Measurements from ENCODE around the gene SSR1. TPM values are rescaled to one million over a fixed set of nuclear protein-coding genes. Genes with fewer than 3 reads are reported as not detected.

The SSR1 gene
- total and polyA plus RNA-seq, 9 of the 15 experiments (the other 6 are each of a cell fraction or from before 2014, with no cell fraction given), result 87.7 to 220 (median 144) TPM

DNA sequence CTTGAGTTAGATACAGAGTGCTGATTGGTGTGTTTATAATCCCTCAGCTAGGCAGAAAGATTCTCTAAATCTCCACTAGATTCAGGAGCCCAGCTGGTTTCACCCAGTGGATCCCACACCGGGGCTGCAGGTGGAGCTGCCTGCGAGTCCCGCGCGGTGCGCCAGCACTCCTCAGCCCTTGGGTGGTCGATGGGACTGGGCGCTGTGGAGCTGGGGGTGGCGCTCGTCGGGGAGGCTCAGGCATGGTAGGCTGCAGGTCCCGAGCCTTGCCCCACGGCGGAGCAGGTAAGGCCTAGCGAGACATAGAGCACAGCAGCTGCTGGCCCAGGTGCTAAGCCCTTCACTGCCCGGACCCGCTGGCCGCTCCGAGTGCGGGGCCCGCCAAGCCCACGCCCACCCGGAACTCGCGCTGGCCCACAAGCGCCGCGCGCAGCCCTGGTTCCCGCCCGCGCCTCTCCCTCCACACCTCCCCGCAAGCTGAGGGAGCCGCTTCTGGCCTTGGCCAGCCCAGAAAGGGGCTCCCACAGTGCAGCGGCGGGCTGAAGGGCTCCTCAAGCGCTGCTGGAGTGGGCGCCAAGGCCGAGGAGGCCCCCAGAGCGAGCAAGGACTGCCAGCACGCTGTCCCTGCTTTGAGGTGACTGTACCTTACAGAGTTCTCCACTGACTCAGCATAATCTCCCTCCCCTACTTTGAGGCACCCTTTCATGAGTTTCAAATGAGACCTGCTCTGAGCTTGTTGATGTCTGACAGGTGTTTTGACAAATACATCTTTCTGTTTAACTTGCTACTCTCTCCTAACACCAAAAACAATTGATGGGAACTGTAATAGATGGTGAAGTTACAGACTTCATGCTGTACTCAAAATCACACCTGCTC, 3.9 kb upstream of the SSR1 start:
- FAIRE-seq, result no peak

More for the DNA sequence above, 3.9 kb upstream of the SSR1 start:
- in situ Hi-C loops (cut with MboI) (no loop called here), intact Hi-C loops (cut with micrococcal nuclease) (no loop called here)
- Histone ChIP-seq H3K4me1 (replicated peaks in 1 of 2; ENCODE audit: control insufficient read depth in 2 of 2, insufficient read depth in 2 of 2, low read length in 2 of 2) (peaks cover 11 to 22% of the 10 kb centered on the region in 2 experiments; a peak in 3 of 5 replicates), H3K4me2 (ENCODE audit: insufficient read depth, low read length) (no peak overlapping the region), H3K36me3 (ENCODE audit: control insufficient read depth, insufficient read depth, low read length) (no peaks in the 10 kb centered on the region), H3K9ac (ENCODE audit: insufficient read depth in 1 of 2, low read depth in 2 of 2, low read length in 2 of 2) (no peak overlapping the region), H3K27ac (ENCODE audit: extremely low read depth, low read depth, low read length) (no peak overlapping the region), H4K20me1 (replicated peaks; ENCODE audit: control insufficient read depth, insufficient read depth, low read length) (no peaks in the 10 kb centered on the region), H3K4me3 (no peak overlapping the region), H2AFZ (ENCODE audit: low read depth, low read length) (no peak overlapping the region), H3K9me1 (ENCODE audit: control insufficient read depth, insufficient read depth, low read length) (no peaks in the 10 kb centered on the region), H3K9me3 (replicated peaks; ENCODE audit: control insufficient read depth, insufficient read depth, low read depth, low read length) (peaks cover 3% of the 10 kb centered on the region; the same call in 1 of the 2 replicates), H3K27me3 (ENCODE audit: control insufficient read depth in 2 of 2, insufficient read depth in 2 of 2, low read length in 2 of 2) (peaks cover 0 to 7% of the 10 kb centered on the region in 2 experiments; a peak in 1 of 5 replicates), H3K79me2 (ENCODE audit: control insufficient read depth, insufficient read depth, low read length) (peaks cover 11% of the 10 kb centered on the region)
- 78% methylated on average over 23 of the region's 41 CpGs for WGBS (ENCODE audit: insufficient coverage, low coverage, missing lambda C conversion rate)
- no peak for DNase-seq (ENCODE audit: extremely low read depth in 1 of 4, low spot score in 3 of 4)
- no peak for ATAC-seq
- POLR2A ChIA-PET, result interaction anchor here (0.6 to 1.3 kb wide), 2 partner anchors 15 to 136 kb away, joined by 3 read pairs; no protein-coding TSS in a partner anchor
- no TSS peak for BruUV-seq (replicated peaks)
- TF ChIP-seq, protein P1, sequence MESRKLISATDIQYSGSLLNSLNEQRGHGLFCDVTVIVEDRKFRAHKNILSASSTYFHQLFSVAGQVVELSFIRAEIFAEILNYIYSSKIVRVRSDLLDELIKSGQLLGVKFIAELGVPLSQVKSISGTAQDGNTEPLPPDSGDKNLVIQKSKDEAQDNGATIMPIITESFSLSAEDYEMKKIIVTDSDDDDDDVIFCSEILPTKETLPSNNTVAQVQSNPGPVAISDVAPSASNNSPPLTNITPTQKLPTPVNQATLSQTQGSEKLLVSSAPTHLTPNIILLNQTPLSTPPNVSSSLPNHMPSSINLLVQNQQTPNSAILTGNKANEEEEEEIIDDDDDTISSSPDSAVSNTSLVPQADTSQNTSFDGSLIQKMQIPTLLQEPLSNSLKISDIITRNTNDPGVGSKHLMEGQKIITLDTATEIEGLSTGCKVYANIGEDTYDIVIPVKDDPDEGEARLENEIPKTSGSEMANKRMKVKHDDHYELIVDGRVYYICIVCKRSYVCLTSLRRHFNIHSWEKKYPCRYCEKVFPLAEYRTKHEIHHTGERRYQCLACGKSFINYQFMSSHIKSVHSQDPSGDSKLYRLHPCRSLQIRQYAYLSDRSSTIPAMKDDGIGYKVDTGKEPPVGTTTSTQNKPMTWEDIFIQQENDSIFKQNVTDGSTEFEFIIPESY (CRISPR knock-in tag; IDR thresholded peaks at IDR 0.05), result peak; percentile 85
- TF ChIP-seq ZNF561 (CRISPR knock-in tag; conservative IDR thresholded peaks at IDR 0.05) (no peak), SIN3A (IDR thresholded peaks at IDR 0.05; ENCODE audit: borderline replicate concordance in 2 of 2, control insufficient read depth in 1 of 2, low read depth in 2 of 2, low read length in 2 of 2) (no peak), MAFG (tag; conservative IDR thresholded peaks at IDR 0.05) (peak; percentile 41; the same call in 1 of the 2 replicates), NFE2 (IDR thresholded peaks at IDR 0.05; ENCODE audit: low read depth) (peak; percentile 43; the same call in 1 of the 2 replicates), FIP1L1 (IDR thresholded peaks at IDR 0.05; ENCODE audit: low read depth, low read length, poor library complexity, severe bottlenecking) (peak; percentile 26), TSC22D4 (tag; IDR thresholded peaks at IDR 0.05) (no peak), OTX1 (CRISPR knock-in tag; IDR thresholded peaks at IDR 0.05) (no peak), ZNF316 (IDR thresholded peaks at IDR 0.05) (peak; percentile 90), C11orf30 (IDR thresholded peaks at IDR 0.05; ENCODE audit: low read depth) (peak; percentile 80)
- TF ChIP-seq, protein P2, sequence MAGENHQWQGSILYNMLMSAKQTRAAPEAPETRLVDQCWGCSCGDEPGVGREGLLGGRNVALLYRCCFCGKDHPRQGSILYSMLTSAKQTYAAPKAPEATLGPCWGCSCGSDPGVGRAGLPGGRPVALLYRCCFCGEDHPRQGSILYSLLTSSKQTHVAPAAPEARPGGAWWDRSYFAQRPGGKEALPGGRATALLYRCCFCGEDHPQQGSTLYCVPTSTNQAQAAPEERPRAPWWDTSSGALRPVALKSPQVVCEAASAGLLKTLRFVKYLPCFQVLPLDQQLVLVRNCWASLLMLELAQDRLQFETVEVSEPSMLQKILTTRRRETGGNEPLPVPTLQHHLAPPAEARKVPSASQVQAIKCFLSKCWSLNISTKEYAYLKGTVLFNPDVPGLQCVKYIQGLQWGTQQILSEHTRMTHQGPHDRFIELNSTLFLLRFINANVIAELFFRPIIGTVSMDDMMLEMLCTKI (IDR thresholded peaks at IDR 0.05; ENCODE audit: partially characterized antibody), result no peak
- CTCF ChIA-PET (ENCODE audit: low intra/inter-chr PET ratio), result no interaction called here
